ENCODE data around the gene COX19.
A peak's percentile ranks its signal among the peaks of the same experiment; 100 is the strongest.
"Not testable (repeated sequence)": the region's sequence is repeated elsewhere in the genome, so short reads cannot be mapped to it uniquely, and the experiment has no call there.

The COX19 gene

DNA sequence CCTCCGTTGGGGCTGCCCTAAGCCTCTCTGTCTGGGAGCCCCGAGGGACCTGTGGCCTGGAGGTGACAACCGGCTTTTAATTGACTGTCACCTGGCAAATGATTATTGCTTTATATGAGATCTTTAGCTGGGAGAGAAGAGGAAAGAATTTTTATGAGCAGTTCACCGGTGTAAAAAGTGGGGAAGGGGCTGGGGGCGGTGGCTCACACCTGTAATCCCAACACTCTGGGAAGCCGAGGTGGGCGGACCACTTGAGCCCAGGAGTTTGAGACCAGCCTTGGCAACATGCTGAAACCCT is 2.6 kb upstream of the COX19 start:
- no peak for DNase-seq (ENCODE audit: low spot score)

DNA sequence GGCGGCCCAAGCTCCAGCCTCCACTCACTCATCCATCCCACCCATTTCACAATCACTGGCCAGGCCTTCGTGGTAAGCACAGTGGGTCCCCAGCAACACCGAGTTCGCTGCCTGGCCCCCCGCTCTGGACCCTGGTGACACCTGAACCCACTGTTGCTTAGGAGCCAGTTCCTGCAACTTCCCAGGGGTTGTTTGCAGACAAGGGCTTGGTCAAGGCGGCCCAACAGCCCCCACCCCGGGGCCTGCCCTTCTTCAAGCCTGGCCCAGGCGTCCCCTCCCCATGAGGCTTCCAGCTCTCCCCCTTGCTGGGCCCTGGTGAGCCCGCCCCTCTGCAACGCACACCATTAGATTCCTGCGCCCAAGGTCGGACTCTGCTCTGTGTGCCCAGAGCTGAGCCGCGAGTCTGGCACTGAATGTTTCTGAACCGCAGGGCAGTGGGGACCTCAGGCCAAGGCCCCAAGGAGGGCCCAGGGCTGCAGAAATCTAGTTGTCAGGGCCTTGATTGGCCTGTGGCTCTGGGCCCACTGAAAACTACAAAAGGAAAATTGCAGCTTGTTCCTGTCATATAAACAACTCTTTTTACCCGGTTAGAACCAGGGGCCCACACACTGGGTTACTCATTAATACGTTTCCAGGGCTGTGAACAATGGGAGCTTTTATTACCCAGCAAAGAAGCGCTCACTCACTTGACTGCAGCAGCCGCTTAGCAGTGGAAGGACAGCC is 2.1 kb upstream of the COX19 start:
- DNase-seq (ENCODE audit: low spot score): no peak

DNA sequence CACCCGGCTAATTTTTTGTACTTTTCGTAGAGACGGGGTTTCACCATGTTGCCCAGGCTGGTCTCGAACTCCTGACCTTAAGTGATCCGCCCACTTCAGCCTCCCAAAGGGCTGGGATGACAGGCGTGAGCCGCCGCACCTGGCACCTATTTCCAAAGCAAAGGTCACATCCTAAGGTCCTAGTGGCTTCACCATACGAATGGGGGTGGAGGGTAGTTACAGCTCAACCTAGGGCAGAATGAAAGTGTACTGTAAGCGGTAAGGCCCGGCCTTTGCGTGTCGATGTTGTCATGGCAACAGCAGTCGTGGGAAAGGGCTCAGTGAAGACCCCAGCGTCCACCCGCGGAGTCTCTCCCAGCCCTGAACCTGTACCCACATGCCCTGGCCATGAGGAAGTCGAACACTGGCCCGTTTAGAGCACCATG is 1.6 kb upstream of the COX19 start:
- DNase-seq (ENCODE audit: low spot score): no peak

DNA sequence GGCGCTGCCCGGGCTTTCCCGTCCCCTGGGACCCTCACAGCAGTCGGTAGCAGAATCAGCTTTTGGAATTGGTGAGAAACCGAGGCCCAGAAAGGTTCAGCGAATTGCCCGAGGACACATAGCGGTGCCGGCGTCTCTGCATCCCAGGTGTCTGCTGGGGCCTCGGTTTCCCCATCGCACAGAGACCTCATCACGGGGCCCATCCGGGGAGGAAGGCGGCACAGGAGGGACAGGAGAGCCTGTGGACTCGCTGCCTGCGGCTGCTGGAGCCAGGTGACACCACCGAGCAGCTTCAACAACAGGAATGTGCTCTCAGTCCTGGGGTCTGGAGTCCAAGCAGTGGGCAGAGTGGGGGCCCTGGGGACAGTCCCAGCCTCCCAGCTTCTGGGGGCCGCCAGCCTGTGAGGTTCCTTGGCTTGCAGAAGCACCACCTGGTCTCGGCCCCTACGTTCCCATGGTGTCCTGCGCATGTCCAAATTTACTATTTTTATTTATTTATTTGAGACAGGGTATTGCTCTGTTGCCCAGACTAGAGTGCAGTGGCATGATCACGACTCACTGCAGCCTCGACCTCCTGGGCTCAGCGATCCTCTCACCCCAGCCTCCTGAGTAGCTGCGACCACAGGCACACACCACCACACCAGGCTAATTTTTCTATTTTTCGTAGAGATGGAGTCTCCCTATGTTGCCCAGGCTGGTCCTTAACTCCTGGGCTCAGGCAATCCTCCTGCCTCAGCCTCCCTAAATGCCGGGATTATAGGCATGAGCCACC is 539 bp upstream of the COX19 start:
- DNase-seq (ENCODE audit: low spot score): no peak

DNA sequence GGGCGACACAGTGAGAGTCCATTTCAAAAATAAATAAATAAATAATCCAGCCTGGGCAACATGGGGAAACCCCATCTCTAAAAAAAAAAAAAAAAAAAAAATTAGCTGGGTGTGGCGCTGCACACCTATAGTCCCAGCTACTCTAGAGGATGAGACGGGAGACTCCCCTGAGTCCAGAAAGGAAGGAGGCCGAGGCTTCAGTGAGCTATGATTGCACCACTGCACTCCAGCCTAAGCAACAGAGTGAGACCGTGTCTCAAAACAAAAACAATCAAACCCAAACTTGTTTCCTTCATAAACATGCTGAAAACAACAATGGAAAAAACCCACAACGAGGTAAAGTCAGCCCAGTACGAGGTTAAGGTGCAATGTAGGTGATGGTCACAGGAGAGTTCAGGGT is 1.2 kb downstream of the COX19 start:
- DNase-seq (ENCODE audit: low spot score): no peak

DNA sequence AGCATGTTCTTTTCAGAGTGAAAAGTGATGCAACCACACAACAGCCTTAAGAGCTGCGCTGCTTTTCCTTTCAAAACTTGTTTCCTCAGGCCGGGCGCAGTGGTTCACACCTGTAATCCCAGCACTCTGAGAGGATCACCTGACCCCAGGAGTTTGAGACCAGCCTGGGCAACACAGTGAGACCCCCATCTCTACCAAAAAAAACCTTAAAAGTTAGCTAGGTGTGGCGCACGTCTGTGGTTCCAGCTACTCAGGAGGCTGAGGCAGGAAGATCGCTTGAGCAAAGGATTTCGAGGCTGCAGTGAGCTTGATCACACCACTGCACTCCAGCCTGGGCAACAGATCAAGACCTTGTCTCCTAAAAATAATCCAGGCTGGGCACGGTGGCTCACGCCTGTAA is 2.0 kb downstream of the COX19 start:
- no peak for DNase-seq (ENCODE audit: low spot score)

DNA sequence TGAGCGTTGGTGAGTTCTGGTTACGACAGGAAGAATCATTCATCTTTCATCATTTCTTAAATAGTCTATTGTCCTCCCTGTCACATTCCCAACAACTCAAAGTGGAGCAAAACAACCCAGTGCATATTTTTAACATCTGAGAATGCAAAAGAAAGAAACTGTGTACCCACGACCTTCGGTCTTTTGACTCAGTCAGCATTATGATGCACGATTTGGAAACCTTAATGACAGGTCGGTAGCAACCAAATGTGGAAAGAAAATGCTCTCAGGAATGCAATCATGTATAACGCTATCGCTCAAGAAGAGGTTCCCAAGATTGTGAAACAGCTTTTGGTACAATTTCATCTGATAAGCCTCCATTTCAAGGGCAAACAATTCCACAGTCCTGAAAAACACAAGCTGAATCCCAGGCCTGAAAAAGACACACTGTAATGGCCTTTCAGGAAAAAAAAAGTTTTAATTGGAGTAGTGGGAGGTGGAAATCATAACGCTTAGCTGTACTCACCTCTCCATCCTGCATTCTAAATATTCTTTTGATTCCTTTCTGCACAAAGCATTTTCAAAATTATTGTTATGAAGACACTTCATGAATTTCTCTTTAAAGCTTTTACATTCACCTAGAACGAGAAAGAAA is 2.6 kb downstream of the COX19 start:
- DNase-seq (ENCODE audit: low spot score): no peak

DNA sequence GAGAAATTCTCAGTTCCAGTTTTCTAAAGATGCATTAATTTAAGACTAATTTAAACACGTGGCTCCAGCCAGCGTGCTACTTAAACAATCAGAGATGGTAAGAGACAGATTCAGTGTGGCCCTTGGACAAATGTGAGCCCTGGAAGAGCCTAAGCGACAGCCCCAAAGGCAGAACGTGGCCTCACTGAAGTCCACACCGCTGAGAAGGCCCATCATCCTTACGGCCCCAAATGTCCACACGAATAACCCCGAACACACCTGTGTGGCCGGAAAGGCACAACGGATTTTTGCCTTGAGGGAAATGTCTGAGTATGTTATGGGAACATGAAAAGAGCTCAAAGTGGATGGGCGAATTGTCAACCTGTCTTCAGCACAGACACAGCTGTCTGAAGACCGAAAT is 3.2 kb downstream of the COX19 start:
- DNase-seq (ENCODE audit: low spot score): no peak

DNA sequence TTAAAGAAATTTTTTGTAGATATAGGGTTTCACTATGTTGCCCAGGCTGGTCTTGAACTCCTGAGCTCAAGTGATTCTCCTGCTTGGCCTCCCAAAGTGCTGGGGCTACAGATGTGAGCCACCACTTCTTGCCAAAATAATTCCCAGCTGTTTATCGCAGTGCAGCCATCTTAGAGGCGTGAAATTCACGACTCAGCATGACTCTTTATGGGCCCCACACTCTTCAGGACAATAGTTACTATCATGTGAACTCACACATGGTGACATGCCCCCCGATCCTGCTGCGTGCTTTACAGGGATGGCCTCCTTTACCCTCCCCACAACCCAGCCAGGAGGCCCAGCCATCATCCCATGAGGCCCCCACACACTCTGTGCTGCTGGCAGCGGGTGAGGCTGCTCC is 4.6 kb downstream of the COX19 start:
- no peak for DNase-seq (ENCODE audit: low spot score)

DNA sequence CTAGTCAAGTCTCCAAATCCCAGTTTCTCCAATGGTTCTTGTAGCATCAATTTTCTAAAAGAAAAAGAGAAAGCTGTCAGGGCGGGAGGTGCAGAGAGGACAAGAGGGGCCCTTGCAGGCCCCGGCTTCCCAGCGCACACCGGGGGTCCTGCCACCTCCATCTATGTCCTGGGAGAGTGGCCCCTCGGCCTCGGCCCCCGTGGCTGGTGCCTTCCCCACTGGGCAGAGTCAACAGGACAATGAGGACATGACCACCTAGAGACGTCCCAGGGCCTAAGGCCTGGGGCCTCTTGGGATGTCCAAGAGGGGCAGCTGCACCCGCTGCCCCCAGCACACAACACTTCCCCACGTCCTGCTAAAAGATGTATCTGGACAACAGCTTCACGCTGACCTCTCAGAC is 5.9 kb downstream of the COX19 start:
- no peak for DNase-seq (ENCODE audit: low spot score)

DNA sequence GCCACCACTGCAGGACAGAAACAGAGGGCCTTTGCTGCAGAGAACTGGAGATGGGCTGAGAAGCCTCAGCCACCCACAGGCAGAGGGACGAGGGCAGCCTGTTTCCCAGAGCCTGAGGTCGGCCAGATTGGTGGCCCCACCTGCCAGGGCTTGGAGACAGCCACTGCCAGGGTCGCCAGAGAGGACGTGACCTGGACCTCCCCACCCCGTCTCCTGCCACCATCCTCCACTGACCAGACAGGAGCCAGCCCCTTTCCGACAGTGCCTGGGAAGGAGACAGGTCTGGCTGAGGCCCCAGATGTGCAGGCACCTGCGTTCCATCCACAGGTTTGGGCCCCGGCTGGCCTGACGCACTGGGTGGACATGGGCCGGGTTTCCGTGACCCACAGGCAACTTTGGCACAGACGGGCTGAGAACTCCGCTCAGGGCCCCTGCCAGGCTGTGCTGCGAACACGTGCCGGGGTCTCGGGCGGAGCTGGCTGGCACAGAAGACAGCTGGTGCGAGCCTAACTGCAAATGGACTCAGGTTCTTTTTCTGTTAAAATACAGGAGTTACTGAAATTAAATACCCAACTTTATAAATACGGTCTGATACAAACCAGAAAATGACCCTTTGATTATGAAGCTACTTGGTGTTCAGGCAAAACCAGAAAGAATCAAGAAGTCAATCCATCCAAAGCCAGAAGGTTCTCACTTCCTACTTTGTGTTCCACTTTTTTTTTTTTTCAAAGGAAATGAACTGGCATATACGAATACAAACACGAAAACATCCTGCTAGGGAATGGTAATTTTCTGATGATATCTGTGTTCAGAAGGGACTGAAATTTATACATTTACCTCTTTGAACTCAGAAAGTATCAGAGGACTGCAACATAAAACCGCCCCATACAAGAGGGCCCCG is 6.9 kb downstream of the COX19 start:
- no peak for DNase-seq (ENCODE audit: low spot score)

DNA sequence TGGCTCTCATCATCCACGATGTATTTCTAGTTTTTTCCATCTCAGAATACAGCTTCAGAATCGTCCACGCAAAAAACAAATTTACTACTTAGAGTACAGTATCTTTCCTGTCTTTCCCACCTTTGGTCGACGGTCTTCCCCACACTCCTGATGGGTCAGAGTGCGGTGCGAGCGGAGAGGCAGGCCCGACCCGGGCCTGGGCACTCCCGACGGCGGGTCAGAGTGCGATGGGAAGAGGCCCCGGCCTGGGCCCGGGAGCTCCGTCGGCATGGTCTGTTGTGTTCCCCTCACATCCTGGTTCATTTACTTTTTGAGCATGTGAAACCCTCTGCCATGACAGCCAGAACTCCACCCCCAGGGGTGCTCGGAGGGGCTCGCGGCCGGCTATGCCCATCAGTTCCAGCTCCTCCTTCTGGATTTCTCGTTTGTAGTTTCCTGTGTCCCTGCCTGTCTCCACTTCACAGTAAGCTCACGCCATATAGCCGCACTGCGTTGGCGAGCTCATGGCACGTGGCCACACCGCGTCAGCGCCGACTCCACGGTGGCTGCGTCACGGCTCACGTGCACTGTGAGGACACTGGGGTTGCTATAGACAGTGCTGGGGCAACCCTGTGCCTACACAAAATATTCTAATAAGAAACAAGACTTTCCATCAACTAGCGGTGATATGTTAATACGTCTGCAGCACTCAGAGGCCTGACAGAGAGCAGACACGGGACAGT is 7.8 kb downstream of the COX19 start:
- DNase-seq (ENCODE audit: low spot score): no peak

DNA sequence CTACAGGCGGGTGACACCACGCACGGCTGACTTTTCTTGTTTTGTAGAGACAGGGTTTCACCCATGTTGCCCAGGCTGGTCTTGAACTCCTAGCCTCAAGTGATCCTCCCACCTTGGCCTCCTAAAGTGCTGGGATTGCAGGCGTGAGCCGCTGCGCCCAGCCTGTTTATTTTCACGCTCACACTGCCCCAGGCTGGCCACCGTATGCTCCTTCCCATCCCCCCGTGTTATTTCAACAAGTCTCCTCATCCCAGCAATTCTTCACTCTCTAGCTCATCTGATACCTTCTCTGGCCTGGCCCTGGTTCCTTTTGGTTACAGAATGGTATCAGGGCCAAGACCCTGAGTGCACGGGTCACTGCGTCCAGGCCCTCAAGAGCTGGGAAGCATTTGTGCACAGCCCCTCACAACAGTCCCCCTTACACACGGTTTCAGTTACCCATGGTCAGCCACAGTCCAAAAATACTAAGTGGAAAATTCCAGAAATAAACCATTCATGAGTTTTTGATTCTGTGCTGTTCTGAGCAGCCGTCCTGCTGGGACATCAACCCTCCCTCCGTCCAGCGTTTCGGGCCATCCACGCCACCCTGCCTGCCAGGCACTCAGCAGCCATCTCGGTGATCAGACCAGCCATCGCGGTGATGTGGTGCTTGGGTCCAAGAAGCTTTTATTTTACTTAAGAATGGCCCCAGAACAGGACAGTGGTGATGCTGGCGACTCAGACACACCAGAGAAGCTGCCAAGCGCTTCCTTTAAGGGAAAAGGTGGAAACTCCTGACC is 8.9 kb downstream of the COX19 start:
- DNase-seq (ENCODE audit: low spot score): no peak

DNA sequence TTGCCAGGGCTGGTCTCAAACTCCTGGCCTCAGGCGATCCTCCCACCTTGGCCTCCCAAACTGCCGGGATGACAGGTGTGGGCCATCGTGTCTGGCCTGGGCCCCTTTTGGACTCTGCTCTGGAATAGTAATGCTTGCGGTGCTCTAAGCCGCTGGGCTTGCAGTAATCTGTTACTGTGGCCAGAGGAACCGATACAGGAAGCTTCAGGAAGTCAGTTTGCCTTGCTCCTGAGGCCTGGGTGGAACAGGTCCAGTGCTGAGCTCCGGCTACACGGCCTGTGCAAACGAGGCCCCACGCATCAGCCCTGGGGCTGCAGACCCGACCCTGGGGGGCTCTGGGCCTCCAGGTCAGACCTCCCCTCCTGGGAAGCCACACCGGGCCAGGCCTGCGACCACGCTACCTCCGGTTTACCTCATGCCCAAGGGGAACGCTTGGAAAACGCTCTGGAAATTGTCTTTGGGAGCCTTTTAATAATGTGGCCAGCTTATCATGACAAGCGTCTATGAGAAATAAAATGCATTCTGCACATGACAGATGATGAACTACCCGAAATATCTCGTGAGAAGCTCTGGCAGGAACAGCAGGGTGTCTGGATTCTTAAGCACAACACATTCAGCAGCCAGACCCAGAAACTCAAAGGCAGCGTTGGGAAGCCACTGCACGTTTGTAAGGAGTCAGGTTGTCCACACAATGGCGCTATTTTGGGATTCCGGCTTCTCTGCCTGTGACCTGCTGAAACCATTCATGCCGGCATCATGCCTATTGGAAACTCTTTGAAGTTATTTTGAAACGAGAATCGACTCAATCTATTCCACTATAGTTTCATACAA is 10.7 kb downstream of the COX19 start:
- DNase-seq (ENCODE audit: low spot score): no peak

DNA sequence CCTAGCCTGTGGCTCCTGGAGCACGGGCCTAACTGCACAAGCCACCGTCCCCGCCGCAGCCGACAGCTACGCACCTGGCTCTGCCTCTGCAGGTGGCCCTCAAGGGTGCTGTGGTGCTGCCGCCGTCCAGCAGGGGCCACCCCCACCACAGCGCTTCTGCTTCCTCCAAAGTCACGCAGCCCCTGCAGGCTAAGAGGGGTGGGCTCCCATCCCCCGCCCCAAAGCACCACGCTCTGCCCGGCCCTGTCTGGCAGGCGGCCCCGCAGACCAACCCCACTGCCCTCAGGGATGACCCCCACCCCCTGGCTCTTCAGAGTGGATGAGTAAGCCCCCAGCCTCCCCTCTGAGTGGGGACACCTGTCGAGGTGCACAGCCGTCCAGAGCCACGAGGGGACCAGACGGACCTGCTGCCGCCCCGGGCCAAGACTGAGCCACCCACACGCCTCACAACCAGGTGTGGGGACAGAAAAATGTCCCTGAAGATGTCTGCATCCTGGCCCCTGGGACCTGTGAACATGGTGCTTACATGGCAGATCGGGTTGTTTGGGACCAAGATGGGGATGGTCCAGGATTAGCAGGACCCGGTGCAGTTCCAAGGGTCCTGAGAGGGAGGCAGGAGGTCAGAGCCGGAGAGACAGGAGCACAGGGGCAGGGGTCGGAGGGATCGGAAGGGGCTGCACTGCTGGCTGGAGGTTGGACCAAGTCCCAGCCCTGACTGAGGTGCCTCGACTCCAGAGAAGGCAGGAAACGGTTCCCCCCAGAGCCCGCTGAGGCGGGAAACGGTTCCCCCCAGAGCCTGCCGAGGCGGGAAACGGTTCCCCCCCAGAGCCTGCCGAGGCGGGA is 11.9 kb downstream of the COX19 start:
- DNase-seq (ENCODE audit: low spot score): peak; percentile 49

DNA sequence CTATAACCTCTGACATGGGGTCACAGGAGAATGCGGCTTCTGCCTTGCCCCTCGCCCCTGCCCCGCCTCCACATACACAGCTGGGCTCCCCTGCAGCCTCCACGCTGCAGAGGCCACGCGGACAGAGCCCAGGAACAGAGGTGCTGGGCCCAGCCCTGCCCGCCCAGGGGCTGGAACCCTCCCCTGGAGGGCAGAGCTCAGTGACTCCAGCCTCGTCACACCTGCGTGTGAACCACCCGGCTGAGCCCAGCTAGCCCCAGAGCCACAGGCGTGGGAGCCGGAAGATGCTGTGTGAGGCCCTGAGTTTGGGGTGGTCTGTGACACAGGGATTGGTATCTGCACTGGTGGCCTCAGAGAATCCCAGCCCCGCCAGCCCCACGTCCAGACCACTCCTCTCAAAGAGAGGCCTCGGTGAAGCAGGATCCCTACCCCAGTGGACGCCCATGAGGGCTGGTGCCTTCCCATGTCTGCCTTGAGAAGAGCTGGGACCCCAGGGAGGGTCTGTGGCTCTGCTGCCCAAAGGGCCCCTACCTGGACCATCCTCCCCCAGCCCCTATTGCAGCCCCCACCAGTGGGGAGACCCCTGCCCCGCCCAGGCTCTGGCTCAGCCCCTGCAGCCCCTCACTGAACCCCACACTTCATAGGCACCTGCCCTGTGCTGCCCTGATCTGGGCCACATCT is 12.8 kb downstream of the COX19 start:
- no peak for DNase-seq (ENCODE audit: low spot score)

DNA sequence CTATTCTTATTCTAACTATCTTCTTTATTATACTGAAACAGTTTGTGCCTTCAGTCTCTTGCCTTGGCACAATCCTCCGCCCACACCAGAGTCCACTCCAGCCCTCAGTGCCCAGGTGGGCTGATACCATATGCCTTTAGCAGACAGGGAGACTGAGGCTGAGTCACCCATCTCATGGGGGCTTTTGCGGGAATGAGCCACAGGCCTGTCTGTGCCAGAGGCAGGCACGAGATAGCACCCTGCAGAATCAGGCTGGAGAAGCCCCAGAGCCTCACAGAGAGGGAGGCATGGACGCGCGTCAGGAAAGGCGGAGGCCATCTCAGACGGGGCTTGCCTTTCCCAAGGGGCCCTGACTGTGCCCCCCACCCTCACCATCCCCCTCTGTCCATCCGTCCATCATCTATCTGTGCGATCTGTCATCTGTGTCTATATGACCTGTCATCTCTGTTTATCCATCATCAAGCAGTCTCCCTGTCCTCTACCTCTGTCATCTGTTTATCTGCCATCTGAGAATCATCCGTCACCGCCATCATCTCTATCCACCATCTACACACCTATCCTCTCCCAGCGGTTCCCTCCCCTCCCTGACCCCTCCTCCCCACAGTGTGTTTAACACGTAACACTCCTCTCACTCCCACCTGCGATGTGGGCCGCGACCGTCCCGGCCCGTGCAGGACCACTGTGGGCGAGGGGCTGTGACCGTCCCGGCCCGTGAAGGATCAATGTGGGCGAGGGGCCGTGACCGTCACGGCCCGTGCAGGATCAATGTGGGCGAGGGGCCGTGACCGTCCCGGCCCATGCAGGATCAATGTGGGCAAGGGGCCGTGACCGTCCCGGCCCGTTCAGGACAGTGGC is 13.6 kb downstream of the COX19 start:
- no peak for DNase-seq (ENCODE audit: low spot score)

DNA sequence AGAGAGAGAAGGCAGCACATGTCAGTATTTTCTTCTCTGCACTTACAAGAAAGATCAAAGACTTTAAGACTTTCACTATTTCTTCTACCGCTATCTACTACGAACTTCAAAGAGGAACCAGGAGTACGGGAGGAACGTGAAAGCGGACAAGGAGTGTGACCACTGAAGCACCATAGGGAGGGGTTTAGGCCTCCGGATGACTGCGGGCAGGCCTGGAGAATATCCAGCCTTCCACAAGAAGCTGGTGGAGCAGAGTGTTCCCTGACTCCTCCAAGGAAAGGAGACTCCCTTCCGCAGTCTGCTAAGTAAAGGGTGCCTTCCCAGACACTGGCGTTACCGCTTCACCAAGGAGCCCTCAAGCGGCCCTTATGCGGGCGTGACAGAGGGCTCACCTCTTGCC is 14.4 kb downstream of the COX19 start:
- not testable (repeated sequence) for DNase-seq (ENCODE audit: low spot score)
